Tracheal epithelial cell (primary cell): ENCODE results near the gene OR4C12. TPM values are rescaled to one million over a fixed set of nuclear protein-coding genes. Genes with fewer than 3 reads are reported as not detected.

Experiments
- total RNA-seq: library from RNA; depleted of rRNA; stranded (reverse); fragments of >200 nt; gene quantifications from 2 replicates; pipeline ENCODE4 v1.2.1, GENCODE V29; 2014

The OR4C12 gene
- total RNA-seq: not detected in 2 replicates

GRCh38 chr11:49982435-49982834 is at the start of gene OR4C12:
TSS of gene OR4C12 (minus strand) at chr11:49982535. CDS start at chr11:49982501, 34 bp downstream.

GRCh38 chr11:49952091-49952490 is 30.2 kb downstream of the OR4C12 start, which contains the start of gene OR4C13:
TSS of gene OR4C13 (plus strand) at chr11:49952391. CDS start at chr11:49952423, 32 bp downstream.

Other genes starting within 250 kb of the OR4C12 start
- not detected in 2 replicates for gene OR4C13, start 30.1 kb downstream of the OR4C12 start, total RNA-seq
- not detected in 2 replicates for gene OR4C45, start 50.3 kb upstream of the OR4C12 start, total RNA-seq